Type B pancreatic cell (in vitro differentiated cells): ENCODE results near the gene PRKG1. TPM values are rescaled to one million over a fixed set of nuclear protein-coding genes. Genes with fewer than 3 reads are reported as not detected.

Source experiments
- DNase-seq: peaks from one replicate; pipeline ENCODE4 v3.0.0; 2021; ENCODE audit warnings: mixed read lengths; ENCODE audit not compliant: unreplicated experiment; ENCODE audit errors: extremely low spot score
- H3K27ac Mint-ChIP-seq: 2 replicates; pipeline ENCODE4 v1.8.0; 2021; ENCODE audit warnings: mild to moderate bottlenecking, mixed read lengths
- H3K27me3 Mint-ChIP-seq: 2 replicates; pipeline ENCODE4 v1.8.0; 2021; ENCODE audit warnings: mixed read lengths
- H3K36me3 Mint-ChIP-seq: 2 replicates; pipeline ENCODE4 v1.8.0; 2021; ENCODE audit warnings: mixed read lengths
- H3K4me1 Mint-ChIP-seq: one replicate; pipeline ENCODE4 v1.8.0; 2021; ENCODE audit warnings: mixed read lengths; ENCODE audit not compliant: unreplicated experiment
- H3K4me3 Mint-ChIP-seq: 2 replicates; pipeline ENCODE4 v1.8.0; 2021; ENCODE audit warnings: mild to moderate bottlenecking, mixed read lengths
- H3K9me3 Mint-ChIP-seq: 2 replicates; pipeline ENCODE4 v1.8.0; 2021; ENCODE audit warnings: mixed read lengths
- CTCF ChIP-seq: fragments of 200-600 bp; sonication (generic); conservative IDR thresholded peaks from 2 replicates; pipeline ENCODE4 v1.5.0; 2021; ENCODE audit warnings: antibody characterized with exemption, mild to moderate bottlenecking
- total RNA-seq: library from RNA; stranded (reverse); gene quantifications from 2 replicates; pipeline ENCODE4 v1.2.1, GENCODE V29; 2021; ENCODE audit warnings: low replicate concordance

Gene PRKG1
- total RNA-seq, 1 donor from 2014 or later: 12.3 TPM

DNA sequence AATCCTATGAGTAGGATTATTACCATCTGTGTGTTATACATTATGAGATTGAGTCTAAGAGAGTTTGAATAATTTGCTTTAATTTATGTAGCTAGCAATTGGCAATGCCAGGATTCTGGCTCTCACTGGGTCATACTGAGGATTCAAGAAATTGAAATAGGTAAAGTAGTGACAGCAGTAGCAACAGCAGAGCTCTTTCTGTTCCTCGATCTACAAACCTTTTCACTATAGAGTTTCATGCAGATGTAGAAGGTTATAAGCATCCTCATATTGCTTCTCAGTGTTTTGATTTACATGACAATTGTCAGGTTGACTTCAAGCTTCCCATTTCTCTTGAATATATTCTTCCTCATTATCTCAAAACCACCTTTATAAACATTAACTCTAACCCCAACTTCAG is 919.2 kb downstream of the PRKG1 start:
- H3K36me3 Mint-ChIP-seq: no peaks in the 10 kb centered on the region
- no peak overlapping the region for H3K27ac Mint-ChIP-seq
- H3K4me1 Mint-ChIP-seq: no peaks in the 10 kb centered on the region
- H3K9me3 Mint-ChIP-seq: no peaks in the 10 kb centered on the region
- no peaks in the 10 kb centered on the region for H3K27me3 Mint-ChIP-seq
- no peak overlapping the region for H3K4me3 Mint-ChIP-seq
- no peak for DNase-seq
- TF ChIP-seq CTCF: no peak

DNA sequence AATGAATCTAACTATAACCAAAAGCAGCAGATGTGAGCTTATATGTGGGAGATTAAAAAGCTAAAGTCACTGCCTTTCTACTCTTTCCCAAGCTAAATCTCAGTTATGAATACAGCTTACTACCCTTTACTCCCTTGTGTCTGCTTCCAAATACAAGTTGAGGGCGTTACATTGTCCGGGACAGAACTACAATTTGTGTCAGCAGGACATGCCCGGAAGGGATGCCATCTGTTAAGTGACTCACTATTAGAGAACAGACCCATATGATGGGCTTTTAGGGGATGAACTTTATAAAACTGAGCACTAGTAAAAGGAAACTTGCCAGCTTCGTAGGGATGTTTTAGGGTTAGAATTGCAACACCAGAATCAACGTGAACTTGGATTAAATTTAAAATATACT is 924.8 kb downstream of the PRKG1 start:
- H3K9me3 Mint-ChIP-seq: no peaks in the 10 kb centered on the region
- TF ChIP-seq CTCF: no peak
- H3K4me3 Mint-ChIP-seq: no peak overlapping the region
- H3K4me1 Mint-ChIP-seq: no peaks in the 10 kb centered on the region
- H3K36me3 Mint-ChIP-seq: no peaks in the 10 kb centered on the region
- no peak for DNase-seq
- no peaks in the 10 kb centered on the region for H3K27me3 Mint-ChIP-seq
- H3K27ac Mint-ChIP-seq: no peak overlapping the region

GRCh38 chr10:52004342-52004949 is 930.2 kb downstream of the PRKG1 start:
- no peak overlapping the region for H3K27ac Mint-ChIP-seq
- H3K4me3 Mint-ChIP-seq: no peak overlapping the region
- H3K36me3 Mint-ChIP-seq: peaks cover 8% of the 10 kb centered on the region
- peak; percentile 83 for TF ChIP-seq CTCF
- no peak for DNase-seq
- H3K4me1 Mint-ChIP-seq: peaks cover 4% of the 10 kb centered on the region
- H3K27me3 Mint-ChIP-seq: no peaks in the 10 kb centered on the region
- H3K9me3 Mint-ChIP-seq: peaks cover 13% of the 10 kb centered on the region

DNA sequence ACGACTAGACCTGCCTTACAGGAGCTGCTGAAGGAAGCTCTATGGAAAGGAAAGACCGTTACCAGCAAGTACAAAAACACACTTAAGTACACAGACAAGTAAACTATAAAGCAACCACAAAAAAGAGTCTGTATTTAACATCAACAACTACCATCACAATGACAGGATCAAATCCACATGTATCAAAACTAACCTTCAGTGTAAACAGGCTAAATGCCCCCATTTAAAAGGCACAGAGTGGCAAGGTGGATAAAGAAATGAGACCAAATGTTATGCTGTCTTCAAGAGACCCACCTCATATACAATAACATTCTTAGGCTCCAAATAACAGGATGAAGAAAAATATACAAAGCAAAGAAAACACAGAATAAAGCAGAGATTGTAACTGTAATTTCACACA is 932.8 kb downstream of the PRKG1 start:
- no peak for DNase-seq
- H3K4me3 Mint-ChIP-seq: no peak overlapping the region
- H3K9me3 Mint-ChIP-seq: peaks cover 21% of the 10 kb centered on the region
- no peaks in the 10 kb centered on the region for H3K27me3 Mint-ChIP-seq
- no peak for TF ChIP-seq CTCF
- no peak overlapping the region for H3K27ac Mint-ChIP-seq
- peaks cover 4% of the 10 kb centered on the region for H3K4me1 Mint-ChIP-seq
- peaks cover 8% of the 10 kb centered on the region for H3K36me3 Mint-ChIP-seq

GRCh38 chr10:52011118-52011517 is 936.8 kb downstream of the PRKG1 start:
- Mint-ChIP-seq H3K9me3 (peaks cover 21% of the 10 kb centered on the region), H3K27ac (no peak overlapping the region), H3K36me3 (peaks cover 3% of the 10 kb centered on the region), H3K27me3 (no peaks in the 10 kb centered on the region), H3K4me3 (no peak overlapping the region), H3K4me1 (no peaks in the 10 kb centered on the region)
- no peak for TF ChIP-seq CTCF
- no peak for DNase-seq
